Subcutaneous adipose tissue (tissue), 4 donors: ENCODE measurements around the gene ITGB3BP. TPM values are rescaled to one million over a fixed set of nuclear protein-coding genes. Genes with fewer than 3 reads are reported as not detected.

Source experiments
- CTCF ChIP-seq: fragments of 450-650 bp; IDR thresholded peaks from one replicate; pipeline ENCODE4 v1.5.1; 2016; ENCODE audit warnings: low read depth, mild to moderate bottlenecking, control low read depth, antibody characterized with exemption, moderate library complexity
- total RNA-seq, 4 donors: library from RNA; depleted of rRNA; stranded (reverse); fragments of >200 nt; gene quantifications; one replicate each; pipeline ENCODE4 v1.1.0, GENCODE V29; 2016

The ITGB3BP gene
- total RNA-seq, 4 donors from 2014 or later, result 9.2 to 10.2 (median 9.9) TPM

DNA sequence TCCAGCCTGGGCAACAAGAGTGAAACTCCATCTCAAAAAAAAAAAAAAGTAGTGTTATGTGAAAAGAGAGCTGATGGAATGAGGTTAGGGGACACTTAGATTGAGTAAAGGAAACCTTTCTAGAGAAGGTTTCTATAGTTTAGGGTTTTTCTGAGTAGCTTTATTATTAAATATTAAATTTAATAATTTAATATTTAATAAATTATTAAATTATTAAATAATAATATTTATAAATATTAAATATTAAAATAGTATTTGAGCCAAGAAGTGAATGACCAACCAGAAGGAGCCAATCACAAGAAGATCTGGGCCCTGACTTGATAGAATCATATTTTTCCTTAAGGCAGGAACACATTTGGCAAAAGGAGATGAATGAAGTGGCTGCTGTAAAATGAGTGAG, 104.9 kb downstream of the ITGB3BP start:
- no peak for TF ChIP-seq CTCF

GRCh38 chr1:63414691-63415365, 108.2 kb downstream of the ITGB3BP start:
- TF ChIP-seq CTCF, result no peak

DNA sequence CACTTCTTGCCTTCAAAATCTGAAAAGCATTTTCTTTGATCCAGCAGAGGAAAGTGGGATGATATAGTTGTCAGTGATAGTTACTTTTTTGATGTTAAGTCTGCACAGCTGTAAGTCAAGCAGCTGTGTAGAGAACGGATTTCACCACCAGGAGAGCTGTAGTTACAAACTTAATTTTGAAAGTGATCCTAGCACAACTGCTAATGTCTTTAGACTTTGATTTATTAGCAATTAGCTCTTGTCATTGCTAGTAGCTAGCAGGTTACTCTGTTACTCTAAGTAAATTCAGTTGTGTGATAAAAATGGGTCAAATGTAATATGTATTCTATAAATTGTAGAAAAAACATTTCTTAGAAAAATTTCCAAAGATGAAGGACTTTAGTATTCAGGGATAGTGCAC, 109.6 kb downstream of the ITGB3BP start:
- no peak for TF ChIP-seq CTCF

- TF ChIP-seq CTCF, result no peak
Observed at GRCh38 chr1:63411066-63411465, 112.0 kb downstream of the ITGB3BP start.

GRCh38 chr1:63408331-63408730, 114.7 kb downstream of the ITGB3BP start:
- TF ChIP-seq CTCF, result no peak

GRCh38 chr1:63407002-63407401, 116.0 kb downstream of the ITGB3BP start:
- TF ChIP-seq CTCF, result no peak

GRCh38 chr1:63405987-63406386, 117.0 kb downstream of the ITGB3BP start:
- TF ChIP-seq CTCF, result no peak
